Keratinocyte (primary cell): Measurements from ENCODE around the gene INTU. TPM values are rescaled to one million over a fixed set of nuclear protein-coding genes. Genes with fewer than 3 reads are reported as not detected.

Source experiments
- DNase-seq: peaks from one replicate; pipeline ENCODE4 v3.0.0-alpha.2; 2011; ENCODE audit warnings: low read depth, missing footprints, low spot score
- FAIRE-seq: peaks from 2 replicates; lab custom pipeline; 2011; peaks lifted over from hg19 to GRCh38; lab: Jason Lieb, UNC
- H2AFZ ChIP-seq: 2 replicates; pipeline ENCODE4 v1.6.0; 2012; ENCODE audit warnings: low read length, control low read depth, inconsistent platforms; ENCODE audit not compliant: control insufficient read depth
- H3K27ac ChIP-seq: 2 replicates; pipeline ENCODE4 v1.5.1; 2011; ENCODE audit warnings: low read length; ENCODE audit not compliant: control insufficient read depth, insufficient read depth
- H3K27me3 ChIP-seq: 3 replicates; pipeline ENCODE4 v1.6.0; 2011; ENCODE audit warnings: low read length; ENCODE audit not compliant: control insufficient read depth, insufficient read depth; ENCODE audit errors: extremely low read depth
- H3K36me3 ChIP-seq, 2 experiments: 2 replicates in 1 of 2; 3 replicates in 1 of 2; pipeline ENCODE4 v1.5.1; 2011; ENCODE audit warnings: low read length in 2 of 2, mild to moderate bottlenecking in 1 of 2; ENCODE audit not compliant: control insufficient read depth in 2 of 2, insufficient read depth in 2 of 2; ENCODE audit errors: extremely low read depth in 1 of 2
- H3K4me1 ChIP-seq: 3 replicates; pipeline ENCODE4 v1.5.1; 2011; ENCODE audit warnings: low read length; ENCODE audit not compliant: control insufficient read depth, insufficient read depth; ENCODE audit errors: extremely low read depth
- H3K4me2 ChIP-seq: 3 replicates; pipeline ENCODE4 v1.6.0; 2011; ENCODE audit warnings: low read depth, low read length; ENCODE audit not compliant: control insufficient read depth, insufficient read depth; ENCODE audit errors: extremely low read depth
- H3K4me3 ChIP-seq, 3 experiments: fragments of 200-600 bp in 1 of 3; sonication (generic) in 1 of 3; 2 replicates in 2 of 3; 3 replicates in 1 of 3; pipeline ENCODE4 v1.5.1; 2011 to 2016; ENCODE audit warnings: low read length in 3 of 3, mild to moderate bottlenecking in 3 of 3, control low read depth in 2 of 3, inconsistent platforms in 1 of 3, low read depth in 1 of 3, mixed read lengths in 1 of 3, mixed run types in 1 of 3, moderate library complexity in 1 of 3; ENCODE audit not compliant: control insufficient read depth in 2 of 3, insufficient read depth in 2 of 3; ENCODE audit errors: extremely low read depth in 1 of 3
- H3K79me2 ChIP-seq: 2 replicates; pipeline ENCODE4 v1.6.0; 2012; ENCODE audit warnings: low read length; ENCODE audit not compliant: control insufficient read depth, insufficient read depth
- H3K9ac ChIP-seq: 3 replicates; pipeline ENCODE4 v1.6.0; 2011; ENCODE audit warnings: low read length; ENCODE audit not compliant: control insufficient read depth, insufficient read depth; ENCODE audit errors: extremely low read depth
- H3K9me1 ChIP-seq: 3 replicates; pipeline ENCODE4 v1.6.0; 2011; ENCODE audit warnings: low read length; ENCODE audit not compliant: control insufficient read depth, insufficient read depth; ENCODE audit errors: extremely low read depth
- H3K9me3 ChIP-seq: 2 replicates; pipeline ENCODE4 v1.5.1; 2012; ENCODE audit warnings: low read depth, low read length; ENCODE audit not compliant: control insufficient read depth
- H4K20me1 ChIP-seq: 3 replicates; pipeline ENCODE4 v1.6.0; 2011; ENCODE audit warnings: low read length; ENCODE audit not compliant: control insufficient read depth, insufficient read depth; ENCODE audit errors: extremely low read depth
- CTCF ChIP-seq, 3 experiments: IDR thresholded peaks in 1 of 3; conservative IDR thresholded peaks in 1 of 3; optimal IDR thresholded peaks in 1 of 3; 2 replicates in 2 of 3; 3 replicates in 1 of 3; pipeline versions ENCODE3 to v1.5.1; 2011; ENCODE audit warnings: low read length in 3 of 3, mild to moderate bottlenecking in 3 of 3, moderate library complexity in 2 of 3, control low read depth in 1 of 3, inconsistent platforms in 1 of 3; ENCODE audit not compliant: insufficient read depth in 2 of 3; ENCODE audit errors: extremely low read depth in 1 of 3
- EZH2 ChIP-seq: IDR thresholded peaks from one replicate; pipeline ENCODE4 v1.6.1; 2012; ENCODE audit warnings: inconsistent platforms, mild to moderate bottlenecking, low read length, moderate library complexity
- dilution Hi-C: fragments of 300-500 bp; cut with MboI; formaldehyde crosslinking; loops from one replicate; pipeline ENCODE4 v1.7.0; 2020; ENCODE audit warnings: low sequenced_read_pairs; ENCODE audit not compliant: extremely low pct_ligation_motif_present
- polyA plus RNA-seq, 5 experiments: library from polyadenylated mRNA; depleted of rRNA in 3 of 5; stranded (reverse) in 3 of 5; stranded (forward) in 1 of 5; unstranded in 1 of 5; fragments of >200 nt; gene quantifications; 1 replicate in 1 of 5; 2 replicates in 3 of 5; 3 replicates in 1 of 5; pipeline versions ENCODE4 v1.2.1 to v1.2.3, GENCODE V29; 2011 to 2012; ENCODE audit warnings: missing spikeins in 2 of 5, low read depth in 1 of 5, low replicate concordance in 1 of 5

The INTU gene
- polyA plus RNA-seq, 1 donor (not counting 4 experiments of a cell fraction or from before 2014, with no cell fraction given) = 5.0 TPM

GRCh38 chr4:127759893-127760292, 127.1 kb downstream of the INTU start:
- no peak overlapping the region for H3K4me3 ChIP-seq
- no peak overlapping the region for H3K4me2 ChIP-seq
- no peak overlapping the region for H3K9ac ChIP-seq
- no peaks in the 10 kb centered on the region for H3K79me2 ChIP-seq
- H4K20me1 ChIP-seq = no peaks in the 10 kb centered on the region
- H3K36me3 ChIP-seq = no peaks in the 10 kb centered on the region
- H3K27me3 ChIP-seq = no peaks in the 10 kb centered on the region
- FAIRE-seq (no peak), DNase-seq (no peak)
- no peaks in the 10 kb centered on the region for H3K4me1 ChIP-seq
- dilution Hi-C loops = no loop called here
- no peak for TF ChIP-seq CTCF (optimal IDR thresholded peaks at IDR 0.05 in 1 of 3, IDR thresholded peaks at IDR 0.05 in 1 of 3, conservative IDR thresholded peaks at IDR 0.05 in 1 of 3; ENCODE audit: extremely low read depth in 1 of 3, insufficient read depth in 2 of 3, low read length in 3 of 3)
- no peak for TF ChIP-seq EZH2
- H3K9me1 ChIP-seq = no peaks in the 10 kb centered on the region
- H3K27ac ChIP-seq = no peak overlapping the region
- H2AFZ ChIP-seq = no peak overlapping the region
- H3K9me3 ChIP-seq = no peaks in the 10 kb centered on the region

GRCh38 chr4:127771535-127772275, 138.9 kb downstream of the INTU start:
- no peak for DNase-seq

More at GRCh38 chr4:127771535-127772275, 138.9 kb downstream of the INTU start:
- dilution Hi-C loops = no loop called here
- no peak for FAIRE-seq
- Histone ChIP-seq H3K27ac (peak overlapping the region; percentile 36), H3K4me1 (peaks cover 9% of the 10 kb centered on the region), H3K27me3 (no peaks in the 10 kb centered on the region), H3K79me2 (no peaks in the 10 kb centered on the region), H3K36me3 (no peaks in the 10 kb centered on the region), H3K9ac (no peak overlapping the region), H3K9me1 (no peaks in the 10 kb centered on the region), H2AFZ (peak overlapping the region; percentile 81), H3K4me2 (peak overlapping the region; percentile 52), H4K20me1 (no peaks in the 10 kb centered on the region), H3K4me3 (no peak overlapping the region), H3K9me3 (no peaks in the 10 kb centered on the region)
- TF ChIP-seq CTCF (optimal IDR thresholded peaks at IDR 0.05 in 1 of 3, IDR thresholded peaks at IDR 0.05 in 1 of 3, conservative IDR thresholded peaks at IDR 0.05 in 1 of 3; ENCODE audit: extremely low read depth in 1 of 3, insufficient read depth in 2 of 3, low read length in 3 of 3) = no peak
- no peak for TF ChIP-seq EZH2
